Measurements from ENCODE around the gene CDH16.

The CDH16 gene

DNA sequence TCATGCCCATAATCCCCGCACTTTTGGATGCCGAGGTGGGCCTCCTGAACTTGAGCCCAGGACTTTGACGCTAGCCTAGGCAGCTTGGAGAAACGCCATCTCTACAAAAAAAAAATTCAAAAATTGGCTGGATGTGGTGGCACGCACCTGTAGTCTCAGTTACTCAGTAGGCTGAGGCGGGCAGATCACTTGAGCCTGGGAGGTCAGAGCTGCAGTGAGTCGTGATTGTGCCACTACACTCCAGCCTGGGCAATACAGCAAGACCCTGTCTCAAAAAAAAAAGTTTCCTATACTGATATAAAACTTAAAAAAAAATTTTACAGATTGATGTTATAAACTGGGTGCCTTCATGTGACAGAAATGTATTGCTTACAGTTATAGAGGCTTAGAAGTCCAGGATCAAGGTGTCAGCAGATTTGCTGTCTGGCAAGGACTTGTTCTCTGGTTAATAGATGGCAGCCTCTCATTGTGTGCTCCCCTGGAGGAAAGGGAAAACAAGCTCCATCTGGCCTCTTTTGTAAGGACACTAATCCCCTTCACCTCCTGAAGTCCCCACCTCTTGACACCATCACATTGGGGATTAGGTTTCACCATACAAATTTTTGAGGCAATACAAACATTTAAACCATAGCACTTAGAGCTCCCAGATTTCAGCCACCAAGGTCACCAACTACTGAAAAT lies 33.9 kb upstream of the CDH16 start:
- Histone ChIP-seq H3K27me3 (peaks cover 0 to 5% of the 10 kb centered on the region in 2 donors), H3K4me1 (peaks cover 0 to 15% (median 11%) of the 10 kb centered on the region in 4 donors), H3K36me3 (no peaks in the 10 kb centered on the region), H3K4me3 (no peak overlapping the region), H3K27ac (no peak overlapping the region), H3K9me3 (no peaks in the 10 kb centered on the region)
- TF ChIP-seq, protein P1, sequence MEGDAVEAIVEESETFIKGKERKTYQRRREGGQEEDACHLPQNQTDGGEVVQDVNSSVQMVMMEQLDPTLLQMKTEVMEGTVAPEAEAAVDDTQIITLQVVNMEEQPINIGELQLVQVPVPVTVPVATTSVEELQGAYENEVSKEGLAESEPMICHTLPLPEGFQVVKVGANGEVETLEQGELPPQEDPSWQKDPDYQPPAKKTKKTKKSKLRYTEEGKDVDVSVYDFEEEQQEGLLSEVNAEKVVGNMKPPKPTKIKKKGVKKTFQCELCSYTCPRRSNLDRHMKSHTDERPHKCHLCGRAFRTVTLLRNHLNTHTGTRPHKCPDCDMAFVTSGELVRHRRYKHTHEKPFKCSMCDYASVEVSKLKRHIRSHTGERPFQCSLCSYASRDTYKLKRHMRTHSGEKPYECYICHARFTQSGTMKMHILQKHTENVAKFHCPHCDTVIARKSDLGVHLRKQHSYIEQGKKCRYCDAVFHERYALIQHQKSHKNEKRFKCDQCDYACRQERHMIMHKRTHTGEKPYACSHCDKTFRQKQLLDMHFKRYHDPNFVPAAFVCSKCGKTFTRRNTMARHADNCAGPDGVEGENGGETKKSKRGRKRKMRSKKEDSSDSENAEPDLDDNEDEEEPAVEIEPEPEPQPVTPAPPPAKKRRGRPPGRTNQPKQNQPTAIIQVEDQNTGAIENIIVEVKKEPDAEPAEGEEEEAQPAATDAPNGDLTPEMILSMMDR (IDR thresholded peaks at IDR 0.05) = no peak
- intact Hi-C loops (cut with DNase I; ENCODE audit: low total_unique reads) = no loop called here
- DNase-seq = no peak

DNA sequence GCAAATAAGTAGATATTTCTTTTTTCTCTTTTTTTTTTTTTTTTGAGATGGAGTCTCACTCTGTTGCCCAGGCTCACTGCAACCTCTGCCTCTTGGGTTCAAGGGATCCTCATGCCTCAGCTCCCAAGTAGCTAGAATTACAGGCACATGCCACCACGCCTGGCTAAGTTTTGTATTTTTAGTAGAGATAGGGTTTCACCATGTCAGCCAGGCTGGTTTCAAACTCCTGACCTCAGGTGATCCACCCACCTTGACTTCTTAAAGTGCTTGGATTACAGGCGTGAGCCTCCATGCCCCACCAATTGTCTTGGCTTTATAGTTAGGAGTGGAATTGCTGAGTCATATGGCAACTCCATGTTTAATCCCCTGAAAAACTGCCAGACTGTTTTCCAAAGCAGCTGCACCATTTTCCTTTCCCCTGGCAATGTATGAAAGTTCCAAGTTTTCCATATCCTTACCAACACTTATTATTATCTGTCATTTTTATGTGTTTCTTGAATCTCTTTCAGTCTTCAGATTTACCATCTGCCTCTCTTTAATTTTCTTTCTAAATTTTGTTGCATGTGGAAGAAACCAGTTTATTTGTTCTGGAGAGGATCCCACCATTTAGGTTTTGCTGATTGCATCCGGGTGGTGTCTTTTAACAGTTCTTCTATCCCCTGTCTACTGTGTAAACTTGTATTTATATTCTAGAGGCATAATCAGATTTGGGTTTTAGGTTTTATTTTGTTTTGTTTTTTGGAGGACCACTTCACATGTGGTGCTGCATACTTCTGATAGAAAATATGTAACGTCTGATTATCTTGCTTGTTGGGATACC lies 32.5 kb upstream of the CDH16 start:
- H3K27ac ChIP-seq = no peak overlapping the region
- DNase-seq = no peak
- H3K27me3 ChIP-seq = no peaks in the 10 kb centered on the region
- TF ChIP-seq, protein P1 (IDR thresholded peaks at IDR 0.05) = no peak
- intact Hi-C loops (cut with DNase I; ENCODE audit: low total_unique reads) = no loop called here
- peaks cover 0 to 17% (median 13%) of the 10 kb centered on the region in 4 donors for H3K4me1 ChIP-seq
- H3K36me3 ChIP-seq = no peaks in the 10 kb centered on the region
- no peaks in the 10 kb centered on the region for H3K9me3 ChIP-seq
- no peak overlapping the region for H3K4me3 ChIP-seq

DNA sequence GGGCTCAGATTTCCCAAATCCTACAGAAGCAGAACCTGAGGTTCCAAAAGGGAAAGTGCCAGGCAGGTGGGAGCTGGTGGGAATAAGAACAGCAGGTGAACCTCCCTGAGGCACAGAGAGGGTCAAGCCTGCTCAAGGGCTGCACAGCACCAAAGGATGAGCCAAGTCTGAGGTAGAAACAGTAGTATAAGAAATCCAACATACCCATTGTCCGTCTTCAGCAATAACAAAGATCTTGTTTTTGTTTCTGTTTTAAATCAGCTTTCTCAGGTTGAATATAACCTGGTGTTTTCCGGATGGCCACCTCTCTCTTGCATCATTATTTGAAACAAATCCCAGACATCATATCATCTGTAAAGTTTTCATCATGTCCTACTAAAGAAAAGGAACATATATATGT lies 31.8 kb upstream of the CDH16 start:
- Histone ChIP-seq H3K4me3 (no peak overlapping the region), H3K4me1 (peaks cover 0 to 17% (median 13%) of the 10 kb centered on the region in 4 donors), H3K27ac (no peak overlapping the region), H3K27me3 (no peaks in the 10 kb centered on the region), H3K36me3 (no peaks in the 10 kb centered on the region), H3K9me3 (no peaks in the 10 kb centered on the region)
- no peak for DNase-seq
- intact Hi-C loops (cut with DNase I; ENCODE audit: low total_unique reads) = no loop called here
- TF ChIP-seq, protein P1 (IDR thresholded peaks at IDR 0.05) = no peak

DNA sequence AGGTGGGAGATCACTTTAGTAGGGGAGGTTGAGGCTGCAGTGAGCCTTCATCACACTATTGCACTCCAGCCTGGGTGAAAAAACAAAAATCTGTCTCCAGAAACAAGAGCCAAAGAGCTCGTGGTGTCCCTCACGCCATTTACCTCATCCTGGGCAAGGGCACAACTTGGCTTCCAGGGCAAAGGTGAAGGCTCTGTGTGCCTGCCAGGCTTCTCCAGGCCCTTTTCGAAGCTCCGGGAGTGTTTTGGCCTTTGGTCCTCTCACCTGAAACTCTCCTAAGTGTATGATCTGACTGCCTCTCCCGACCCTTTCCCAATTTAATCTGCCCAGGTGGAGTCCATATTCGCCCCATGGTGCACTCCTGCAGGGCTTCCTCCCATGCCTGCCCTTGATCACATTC lies 30.8 kb upstream of the CDH16 start:
- H3K36me3 ChIP-seq = no peaks in the 10 kb centered on the region
- DNase-seq = no peak
- intact Hi-C loops (cut with DNase I; ENCODE audit: low total_unique reads) = no loop called here
- peaks cover 0 to 17% (median 13%) of the 10 kb centered on the region in 4 donors for H3K4me1 ChIP-seq
- no peaks in the 10 kb centered on the region for H3K27me3 ChIP-seq
- no peak overlapping the region for H3K4me3 ChIP-seq
- TF ChIP-seq, protein P1 (IDR thresholded peaks at IDR 0.05) = no peak
- no peak overlapping the region for H3K27ac ChIP-seq
- H3K9me3 ChIP-seq = no peaks in the 10 kb centered on the region

DNA sequence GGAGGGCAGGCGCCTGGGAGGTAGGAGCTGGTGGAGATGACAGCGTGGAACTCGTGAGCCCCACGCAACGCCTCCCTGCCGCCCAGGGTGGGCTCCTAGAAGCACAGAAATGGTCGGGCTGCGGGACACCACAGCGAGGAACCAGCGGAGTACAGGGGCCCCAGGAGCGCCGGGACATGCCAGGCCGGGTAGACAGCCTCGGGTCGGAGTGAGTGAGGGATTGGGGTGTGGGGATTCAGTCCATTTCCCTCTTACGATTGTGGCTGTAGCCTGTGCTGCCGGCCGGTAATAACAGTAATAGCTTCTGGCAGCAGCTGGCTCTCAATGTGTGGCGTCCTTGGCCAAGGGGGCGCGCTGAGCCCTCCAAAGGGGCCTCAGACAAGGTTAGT lies 30.1 kb upstream of the CDH16 start:
- Histone ChIP-seq H3K27me3 (no peaks in the 10 kb centered on the region), H3K4me1 (peaks cover 0 to 17% (median 13%) of the 10 kb centered on the region in 4 donors), H3K36me3 (peaks cover 0 to 2% (median 2%) of the 10 kb centered on the region in 3 donors), H3K27ac (peak overlapping the region in 1 of 2 donors; percentile 40), H3K4me3 (peak overlapping the region; percentile 53 to 54), H3K9me3 (no peaks in the 10 kb centered on the region)
- no peak for DNase-seq
- intact Hi-C loops (cut with DNase I; ENCODE audit: low total_unique reads) = no loop called here
- TF ChIP-seq, protein P1 (IDR thresholded peaks at IDR 0.05) = no peak

Measured in tibial artery (tissue), 4 donors.